Measurements from ENCODE around the gene EML5. TPM values are rescaled to one million over a fixed set of nuclear protein-coding genes. Genes with fewer than 3 reads are reported as not detected.
A peak's percentile ranks its signal among the peaks of the same experiment; 100 is the strongest.
"Not testable (repeated sequence)": the region's sequence is repeated elsewhere in the genome, so short reads cannot be mapped to it uniquely, and the experiment has no call there.

EML5 gene
- total RNA-seq, 1 experiment from 2014 or later = 0.37 TPM

- CTCF ChIA-PET = interaction anchor here (1.3 to 2.1 kb wide), 3 partner anchors 76 to 124 kb away, joined by 3 to 8 read pairs (median 5); no protein-coding TSS in a partner anchor
These were observed 1.5 kb downstream of the EML5 start for GRCh38 chr14:88791252-88791621.

GRCh38 chr14:88790501-88791251, 2.1 kb downstream of the EML5 start:
- Mint-ChIP-seq H3K27me3 (ENCODE audit: insufficient read depth, unreplicated experiment) (peaks cover 8% of the 10 kb centered on the region), H3K36me3 (ENCODE audit: insufficient read depth, unreplicated experiment) (no peaks in the 10 kb centered on the region), H3K27ac (ENCODE audit: low read depth, unreplicated experiment) (no peak overlapping the region), H3K4me1 (ENCODE audit: insufficient read depth, unreplicated experiment) (no peaks in the 10 kb centered on the region), H3K9me3 (ENCODE audit: unreplicated experiment) (no peaks in the 10 kb centered on the region), H3K4me3 (ENCODE audit: unreplicated experiment) (peak overlapping the region; percentile 70)
- no TSS peak for BruUV-seq (replicated peaks)
- no peak for TF ChIP-seq CTCF (IDR thresholded peaks at IDR 0.05; ENCODE audit: unreplicated experiment)
- DNase-seq (ENCODE audit: unreplicated experiment) = no peak
- intact Hi-C loops (cut with micrococcal nuclease) = loop anchor here (5.0 kb wide), 1 partner anchor 1127 kb away; no protein-coding TSS in a partner anchor
- CTCF ChIA-PET = interaction anchor here (0.7 to 2.1 kb wide), 3 partner anchors 77 to 123 kb away, joined by 3 to 8 read pairs (median 3); no protein-coding TSS in a partner anchor
- POLR2A ChIA-PET = interaction anchor here (0.6 to 6.7 kb wide), 6 partner anchors 8 to 125 kb away, joined by 3 to 50 read pairs (median 3); partner anchors contain the start of gene TTC8

More at GRCh38 chr14:88791252-88791621, 1.5 kb downstream of the EML5 start:
- Mint-ChIP-seq H3K4me3 (ENCODE audit: unreplicated experiment) (peak overlapping the region; percentile 70), H3K27me3 (ENCODE audit: insufficient read depth, unreplicated experiment) (peaks cover 8% of the 10 kb centered on the region), H3K27ac (ENCODE audit: low read depth, unreplicated experiment) (no peak overlapping the region), H3K36me3 (ENCODE audit: insufficient read depth, unreplicated experiment) (no peaks in the 10 kb centered on the region), H3K9me3 (ENCODE audit: unreplicated experiment) (no peaks in the 10 kb centered on the region), H3K4me1 (ENCODE audit: insufficient read depth, unreplicated experiment) (no peaks in the 10 kb centered on the region)
- no TSS peak for BruUV-seq (replicated peaks)
- intact Hi-C loops (cut with micrococcal nuclease) = loop anchor here (5.0 kb wide), 1 partner anchor 1126 kb away; no protein-coding TSS in a partner anchor
- TF ChIP-seq CTCF (IDR thresholded peaks at IDR 0.05; ENCODE audit: unreplicated experiment) = no peak
- DNase-seq (ENCODE audit: unreplicated experiment) = no peak
- POLR2A ChIA-PET = interaction anchor here (0.9 to 6.7 kb wide), 4 partner anchors 33 to 109 kb away, joined by 3 to 50 read pairs (median 3); partner anchors contain the start of gene TTC8

DNA sequence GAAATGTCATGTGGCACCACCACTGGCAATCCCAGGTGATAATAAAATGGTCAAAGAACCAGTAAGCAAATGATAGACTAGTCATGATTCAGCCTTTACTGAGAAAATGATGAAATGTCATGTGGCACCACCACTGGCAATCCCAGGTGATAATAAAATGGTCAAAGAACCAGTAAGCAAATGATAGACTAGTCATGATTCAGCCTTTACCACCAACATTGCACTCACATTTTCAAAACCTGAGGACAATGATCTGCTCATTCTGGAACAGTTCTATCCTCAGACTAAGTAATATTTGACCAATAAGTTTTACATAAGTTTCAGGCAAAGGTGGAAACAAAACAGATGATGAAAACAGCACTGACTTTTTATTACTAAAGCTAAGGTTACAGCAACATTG, 3.2 kb downstream of the EML5 start:
- peaks cover 14% of the 10 kb centered on the region for H3K27me3 Mint-ChIP-seq (ENCODE audit: insufficient read depth, unreplicated experiment)
- H3K4me3 Mint-ChIP-seq (ENCODE audit: unreplicated experiment); intact Hi-C loops (cut with micrococcal nuclease); H3K27ac Mint-ChIP-seq (ENCODE audit: low read depth, unreplicated experiment); H3K4me1 Mint-ChIP-seq (ENCODE audit: insufficient read depth, unreplicated experiment); H3K9me3 Mint-ChIP-seq (ENCODE audit: unreplicated experiment); DNase-seq (ENCODE audit: unreplicated experiment); H3K36me3 Mint-ChIP-seq (ENCODE audit: insufficient read depth, unreplicated experiment); BruUV-seq (replicated peaks): not testable (repeated sequence)
- CTCF ChIA-PET = interaction anchor here (0.6 to 0.7 kb wide), 2 partner anchors 78 to 648 kb away, joined by 3 read pairs; no protein-coding TSS in a partner anchor
- POLR2A ChIA-PET = interaction anchor here (0.6 to 6.7 kb wide), 3 partner anchors 9 to 35 kb away, joined by 3 to 50 read pairs (median 6); partner anchors contain the start of gene TTC8

- no TSS peak for BruUV-seq (replicated peaks)
- intact Hi-C loops (cut with micrococcal nuclease) = no loop called here
- POLR2A ChIA-PET = interaction anchor here (0.6 to 1.2 kb wide), 2 partner anchors 37 to 1169 kb away, joined by 3 read pairs; partner anchors contain the start of gene TTC8
- Mint-ChIP-seq H3K4me3 (ENCODE audit: unreplicated experiment) (no peak overlapping the region), H3K27ac (ENCODE audit: low read depth, unreplicated experiment) (no peak overlapping the region), H3K27me3 (ENCODE audit: insufficient read depth, unreplicated experiment) (peaks cover 21% of the 10 kb centered on the region), H3K36me3 (ENCODE audit: insufficient read depth, unreplicated experiment) (no peaks in the 10 kb centered on the region), H3K9me3 (ENCODE audit: unreplicated experiment) (peaks cover 11% of the 10 kb centered on the region), H3K4me1 (ENCODE audit: insufficient read depth, unreplicated experiment) (no peaks in the 10 kb centered on the region)
- no peak for TF ChIP-seq CTCF (IDR thresholded peaks at IDR 0.05; ENCODE audit: unreplicated experiment)
- no peak for DNase-seq (ENCODE audit: unreplicated experiment)
- CTCF ChIA-PET = no interaction called here
These were observed 6.0 kb downstream of the EML5 start for GRCh38 chr14:88786715-88787114.

Data from MCF 10A (cell line).